GM23338 (cell line): ENCODE results near the gene NEURL3.

Source experiments
- CREB1 ChIP-seq: fragments of 250-450 bp; sonication (Bioruptor Pico); IDR thresholded peaks from 2 replicates; pipeline ENCODE4 v1.5.0; 2020; ENCODE audit warnings: low read depth, mild to moderate bottlenecking, moderate library complexity
- EZH2 ChIP-seq: fragments of 200-600 bp; sonication (generic); IDR thresholded peaks from one replicate; pipeline ENCODE4 v1.8.0; 2017; ENCODE audit warnings: antibody characterized with exemption, mild to moderate bottlenecking, low read depth; ENCODE audit not compliant: unreplicated experiment
- EZH2phosphoT487 ChIP-seq: fragments of 200-600 bp; sonication (generic); IDR thresholded peaks from one replicate; pipeline ENCODE4 v1.8.1; 2018; ENCODE audit warnings: antibody characterized with exemption; ENCODE audit not compliant: unreplicated experiment
- POLR2AphosphoS5 ChIP-seq: IDR thresholded peaks from 2 replicates; pipeline ENCODE4 v1.6.1; 2016; ENCODE audit warnings: antibody characterized with exemption, low read depth
- REST ChIP-seq: IDR thresholded peaks from one replicate; pipeline ENCODE4 v1.6.1; 2018; ENCODE audit warnings: antibody characterized with exemption; ENCODE audit not compliant: unreplicated experiment
- ZNF331 ChIP-seq: fragments of 250-450 bp; sonication (Bioruptor Pico); IDR thresholded peaks from 2 replicates; pipeline ENCODE4 v1.5.0; 2020; ENCODE audit warnings: low read depth, mild to moderate bottlenecking, moderate library complexity
- ZNF462 ChIP-seq: fragments of 250-450 bp; sonication (Bioruptor Pico); IDR thresholded peaks from 2 replicates; pipeline ENCODE4 v1.5.0; 2020; ENCODE audit warnings: mild to moderate bottlenecking, moderate library complexity
- TF ChIP-seq, protein P1 (sequence below), 2 experiments: fragments of 200-600 bp in 1 of 2; sonication (generic) in 1 of 2; conservative IDR thresholded peaks; 2 replicates each; pipeline versions ENCODE4 v1.5.1 to v1.6.1; 2016 to 2017; ENCODE audit warnings: antibody characterized with exemption in 2 of 2, low read depth in 2 of 2, mild to moderate bottlenecking in 2 of 2, moderate library complexity in 1 of 2
- TF ChIP-seq, protein P2 (sequence below): IDR thresholded peaks from 2 replicates; pipeline ENCODE4 v1.6.1; 2016; ENCODE audit warnings: antibody characterized with exemption

DNA sequence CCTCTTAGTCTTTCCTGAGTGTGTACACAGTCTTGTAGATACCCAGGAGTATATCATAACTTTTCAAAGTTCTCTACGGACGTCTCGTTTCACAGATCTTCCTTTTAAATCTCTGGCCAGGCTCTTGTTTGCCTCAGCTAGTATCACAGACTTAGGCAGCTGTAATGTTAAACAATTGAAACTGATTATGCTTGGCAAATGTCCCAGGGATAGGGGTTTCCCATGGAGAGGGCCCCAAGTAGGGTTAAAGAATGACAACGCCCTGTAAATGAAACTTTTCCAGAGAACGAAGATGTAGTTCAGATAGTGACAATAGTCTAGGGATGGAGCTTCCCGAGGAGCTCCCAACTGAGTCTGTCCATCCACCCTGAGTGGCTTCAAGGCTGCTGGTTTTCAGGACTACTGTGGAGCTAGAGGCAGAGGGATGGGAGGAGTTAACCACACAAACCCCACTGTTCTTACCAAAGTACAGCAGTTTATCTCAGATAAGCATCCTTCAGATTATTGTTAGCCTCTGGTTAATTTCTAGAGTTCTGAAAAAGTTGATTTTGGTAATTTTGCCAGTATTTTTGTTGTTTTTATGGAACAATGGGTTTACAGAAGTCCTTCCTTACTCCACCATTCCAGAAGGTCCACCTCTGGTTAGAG lies 9.1 kb downstream of the NEURL3 start:
- TF ChIP-seq, protein P1, sequence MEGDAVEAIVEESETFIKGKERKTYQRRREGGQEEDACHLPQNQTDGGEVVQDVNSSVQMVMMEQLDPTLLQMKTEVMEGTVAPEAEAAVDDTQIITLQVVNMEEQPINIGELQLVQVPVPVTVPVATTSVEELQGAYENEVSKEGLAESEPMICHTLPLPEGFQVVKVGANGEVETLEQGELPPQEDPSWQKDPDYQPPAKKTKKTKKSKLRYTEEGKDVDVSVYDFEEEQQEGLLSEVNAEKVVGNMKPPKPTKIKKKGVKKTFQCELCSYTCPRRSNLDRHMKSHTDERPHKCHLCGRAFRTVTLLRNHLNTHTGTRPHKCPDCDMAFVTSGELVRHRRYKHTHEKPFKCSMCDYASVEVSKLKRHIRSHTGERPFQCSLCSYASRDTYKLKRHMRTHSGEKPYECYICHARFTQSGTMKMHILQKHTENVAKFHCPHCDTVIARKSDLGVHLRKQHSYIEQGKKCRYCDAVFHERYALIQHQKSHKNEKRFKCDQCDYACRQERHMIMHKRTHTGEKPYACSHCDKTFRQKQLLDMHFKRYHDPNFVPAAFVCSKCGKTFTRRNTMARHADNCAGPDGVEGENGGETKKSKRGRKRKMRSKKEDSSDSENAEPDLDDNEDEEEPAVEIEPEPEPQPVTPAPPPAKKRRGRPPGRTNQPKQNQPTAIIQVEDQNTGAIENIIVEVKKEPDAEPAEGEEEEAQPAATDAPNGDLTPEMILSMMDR (conservative IDR thresholded peaks at IDR 0.05; ENCODE audit: low read depth in 2 of 2) = no peak
- no peak for TF ChIP-seq REST
- no peak for TF ChIP-seq EZH2phosphoT487
- TF ChIP-seq POLR2AphosphoS5 = no peak
- TF ChIP-seq ZNF462 (CRISPR knock-in tag) = no peak
- no peak for TF ChIP-seq CREB1 (CRISPR knock-in tag)
- no peak for TF ChIP-seq EZH2
- TF ChIP-seq, protein P2, sequence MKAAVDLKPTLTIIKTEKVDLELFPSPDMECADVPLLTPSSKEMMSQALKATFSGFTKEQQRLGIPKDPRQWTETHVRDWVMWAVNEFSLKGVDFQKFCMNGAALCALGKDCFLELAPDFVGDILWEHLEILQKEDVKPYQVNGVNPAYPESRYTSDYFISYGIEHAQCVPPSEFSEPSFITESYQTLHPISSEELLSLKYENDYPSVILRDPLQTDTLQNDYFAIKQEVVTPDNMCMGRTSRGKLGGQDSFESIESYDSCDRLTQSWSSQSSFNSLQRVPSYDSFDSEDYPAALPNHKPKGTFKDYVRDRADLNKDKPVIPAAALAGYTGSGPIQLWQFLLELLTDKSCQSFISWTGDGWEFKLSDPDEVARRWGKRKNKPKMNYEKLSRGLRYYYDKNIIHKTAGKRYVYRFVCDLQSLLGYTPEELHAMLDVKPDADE = no peak
- TF ChIP-seq ZNF331 = no peak
